Gastroesophageal sphincter (tissue), 3 donors: ENCODE measurements around the gene PDE1A.

ENCODE experiments used
- CTCF ChIP-seq, 4 experiments: fragments of 200-600 bp in 2 of 4; fragments of 450-650 bp in 2 of 4; sonication (generic) in 1 of 4; IDR thresholded peaks; one replicate each; pipeline ENCODE4 v1.5.1; 2017 to 2019; ENCODE audit warnings: antibody characterized with exemption in 4 of 4, mild to moderate bottlenecking in 2 of 4, moderate library complexity in 2 of 4
- POLR2A ChIP-seq, 2 donors: fragments of 450-650 bp; IDR thresholded peaks; one replicate each; pipeline ENCODE4 v1.6.1; 2017; ENCODE audit warnings: antibody characterized with exemption in 2 of 2, mild to moderate bottlenecking in 2 of 2, moderate library complexity in 1 of 2
- POLR2AphosphoS5 ChIP-seq: sonication (generic); formaldehyde crosslinking; IDR thresholded peaks from one replicate; pipeline ENCODE4 v1.6.1; 2017; ENCODE audit warnings: antibody characterized with exemption

- TF ChIP-seq POLR2A (IDR thresholded peaks at IDR 0.05), result no peak
- TF ChIP-seq CTCF (IDR thresholded peaks at IDR 0.05), result no peak
- no peak for TF ChIP-seq POLR2AphosphoS5
Observed at GRCh38 chr2:182247831-182248230, 179.0 kb downstream of the PDE1A start.
